HepG2 (cell line): Measurements from ENCODE around the gene NSFL1C. TPM values are rescaled to one million over a fixed set of nuclear protein-coding genes. Genes with fewer than 3 reads are reported as not detected.

ENCODE experiments used
- ARID5B ChIP-seq: IDR thresholded peaks from 2 replicates; pipeline ENCODE4 v1.4.0; 2020; ENCODE audit warnings: mild to moderate bottlenecking, missing genetic modification reagents
- IRF2 ChIP-seq: IDR thresholded peaks from 2 replicates; pipeline ENCODE4 v1.6.1; 2018; ENCODE audit warnings: missing genetic modification reagents, missing compliant biosample characterization
- KMT2A ChIP-seq: sonication (generic); formaldehyde crosslinking; IDR thresholded peaks from 2 replicates; pipeline ENCODE4 v1.4.0; 2020; ENCODE audit warnings: missing genetic modification reagents
- MATR3 ChIP-seq: sonication (generic); formaldehyde crosslinking; IDR thresholded peaks from 2 replicates; pipeline ENCODE4 v1.4.0; 2020; ENCODE audit warnings: missing genetic modification reagents
- MTF2 ChIP-seq: sonication (generic); formaldehyde crosslinking; IDR thresholded peaks from 2 replicates; pipeline ENCODE4 v1.5.0; 2020; ENCODE audit warnings: missing genetic modification reagents, borderline replicate concordance
- STAT5B ChIP-seq: sonication (generic); formaldehyde crosslinking; IDR thresholded peaks from 2 replicates; pipeline ENCODE4 v1.4.0; 2020; ENCODE audit warnings: missing genetic modification reagents
- TEF ChIP-seq: sonication (generic); formaldehyde crosslinking; IDR thresholded peaks from 2 replicates; pipeline ENCODE4 v1.5.0; 2020; ENCODE audit warnings: missing genetic modification reagents
- TFDP1 ChIP-seq: IDR thresholded peaks from 2 replicates; pipeline ENCODE4 v1.6.1; 2016; ENCODE audit warnings: missing compliant biosample characterization, missing genetic modification reagents, borderline replicate concordance
- ZNF207 ChIP-seq: fragments of 450-650 bp; IDR thresholded peaks from 2 replicates; pipeline ENCODE4 v1.6.1; 2016; ENCODE audit warnings: antibody characterized with exemption, borderline replicate concordance
- ZNF253 ChIP-seq: sonication (generic); formaldehyde crosslinking; IDR thresholded peaks from 2 replicates; pipeline ENCODE4 v1.8.0; 2022; ENCODE audit warnings: mild to moderate bottlenecking, missing genetic modification reagents, borderline replicate concordance
- ZNF33B ChIP-seq: sonication (generic); formaldehyde crosslinking; IDR thresholded peaks from 2 replicates; pipeline ENCODE4 v1.5.1; 2020; ENCODE audit warnings: mild to moderate bottlenecking, missing genetic modification reagents
- ZNF451 ChIP-seq: sonication (generic); formaldehyde crosslinking; IDR thresholded peaks from 2 replicates; pipeline ENCODE4 v1.5.0; 2020; ENCODE audit warnings: mild to moderate bottlenecking, missing genetic modification reagents
- ZNF704 ChIP-seq: sonication (generic); formaldehyde crosslinking; IDR thresholded peaks from 2 replicates; pipeline ENCODE4 v1.8.1; 2023; ENCODE audit warnings: mild to moderate bottlenecking, inconsistent platforms, moderate library complexity, missing genetic modification reagents, borderline replicate concordance
- polyA plus RNA-seq, 8 experiments: library from polyadenylated mRNA; depleted of rRNA in 3 of 8; stranded (reverse) in 7 of 8; unstranded in 1 of 8; fragments of >200 nt; fragmentation: Illumina TruSeq in 4 of 8; extraction: Trizol in 4 of 8; gene quantifications; 2 replicates each; pipeline versions ENCODE4 v1.2.1 to v1.2.3, GENCODE V29; 2011 to 2016; ENCODE audit warnings: low read depth in 4 of 8, missing spikeins in 1 of 8, mixed read lengths in 1 of 8; ENCODE audit not compliant: insufficient read depth in 1 of 8
- total RNA-seq, 5 experiments: library from RNA; depleted of rRNA; stranded (reverse); fragments of >200 nt; fragmentation: Illumina TruSeq; extraction: Trizol; gene quantifications; 2 replicates each; pipeline ENCODE4 v1.2.3, GENCODE V29; 2016; ENCODE audit warnings: low read depth in 1 of 5
- TF ChIP-seq, protein P1 (sequence below): sonication (generic); formaldehyde crosslinking; IDR thresholded peaks from 2 replicates; pipeline ENCODE4 v1.5.0; 2020; ENCODE audit warnings: mild to moderate bottlenecking, missing genetic modification reagents
- TF ChIP-seq, protein P2 (sequence below): sonication (generic); formaldehyde crosslinking; IDR thresholded peaks from 2 replicates; pipeline ENCODE4 v1.4.0; 2020; ENCODE audit warnings: missing genetic modification reagents

NSFL1C gene
- total and polyA plus RNA-seq, 2 of the 13 experiments (the other 11 are each of a cell fraction or from before 2014, with no cell fraction given) = 22.9 to 62.7 TPM

DNA sequence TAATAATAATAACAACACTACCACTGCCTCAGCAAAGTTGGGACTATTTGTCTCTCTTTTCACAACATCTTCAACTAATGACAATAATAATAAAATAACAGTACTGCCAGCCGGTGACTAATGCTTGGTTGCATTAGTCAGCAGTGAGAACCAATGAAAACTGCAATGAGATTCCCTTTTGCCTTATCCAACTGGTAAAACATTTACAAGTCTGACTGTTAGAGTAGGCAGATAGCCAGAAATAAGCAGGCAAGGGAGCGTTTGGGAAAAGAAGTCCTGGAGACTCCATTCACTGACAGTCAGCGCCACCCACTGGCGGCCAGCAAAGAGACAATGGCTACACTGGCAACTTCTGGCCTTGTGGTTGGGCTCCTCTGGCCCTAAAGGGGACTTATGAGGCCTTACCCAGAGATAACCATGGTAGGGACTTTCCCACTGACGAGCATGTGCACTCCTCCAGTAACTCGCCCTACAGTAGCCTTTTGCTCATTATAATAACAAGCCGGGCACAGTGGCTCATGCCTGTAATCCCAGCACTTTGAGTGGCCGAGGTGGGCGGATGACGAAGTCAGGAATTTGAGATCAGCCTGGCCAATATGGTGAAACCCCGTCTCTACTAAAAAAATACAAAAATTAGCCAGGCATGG, 3.4 kb upstream of the NSFL1C start (continued):
- TF ChIP-seq ZNF704 (peak; percentile 69; the same call in 1 of the 2 replicates), ARID5B (CRISPR knock-in tag) (peak; percentile 87), MATR3 (no peak), TEF (no peak), MTF2 (CRISPR knock-in tag) (0 out of 2 replicates have a peak, but pooled peaks have one; percentile 36), ZNF451 (no peak), ZNF253 (CRISPR knock-in tag) (no peak), STAT5B (no peak), TFDP1 (CRISPR knock-in tag) (peak; percentile 60; the same call in 1 of the 2 replicates), KMT2A (peak; percentile 68), ZNF33B (no peak), ZNF207 (no peak), IRF2 (CRISPR knock-in tag) (peak; percentile 91)
- TF ChIP-seq, protein P1, sequence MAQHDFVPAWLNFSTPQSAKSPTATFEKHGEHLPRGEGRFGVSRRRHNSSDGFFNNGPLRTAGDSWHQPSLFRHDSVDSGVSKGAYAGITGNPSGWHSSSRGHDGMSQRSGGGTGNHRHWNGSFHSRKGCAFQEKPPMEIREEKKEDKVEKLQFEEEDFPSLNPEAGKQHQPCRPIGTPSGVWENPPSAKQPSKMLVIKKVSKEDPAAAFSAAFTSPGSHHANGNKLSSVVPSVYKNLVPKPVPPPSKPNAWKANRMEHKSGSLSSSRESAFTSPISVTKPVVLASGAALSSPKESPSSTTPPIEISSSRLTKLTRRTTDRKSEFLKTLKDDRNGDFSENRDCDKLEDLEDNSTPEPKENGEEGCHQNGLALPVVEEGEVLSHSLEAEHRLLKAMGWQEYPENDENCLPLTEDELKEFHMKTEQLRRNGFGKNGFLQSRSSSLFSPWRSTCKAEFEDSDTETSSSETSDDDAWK (CRISPR knock-in tag) = no peak
- TF ChIP-seq, protein P2, sequence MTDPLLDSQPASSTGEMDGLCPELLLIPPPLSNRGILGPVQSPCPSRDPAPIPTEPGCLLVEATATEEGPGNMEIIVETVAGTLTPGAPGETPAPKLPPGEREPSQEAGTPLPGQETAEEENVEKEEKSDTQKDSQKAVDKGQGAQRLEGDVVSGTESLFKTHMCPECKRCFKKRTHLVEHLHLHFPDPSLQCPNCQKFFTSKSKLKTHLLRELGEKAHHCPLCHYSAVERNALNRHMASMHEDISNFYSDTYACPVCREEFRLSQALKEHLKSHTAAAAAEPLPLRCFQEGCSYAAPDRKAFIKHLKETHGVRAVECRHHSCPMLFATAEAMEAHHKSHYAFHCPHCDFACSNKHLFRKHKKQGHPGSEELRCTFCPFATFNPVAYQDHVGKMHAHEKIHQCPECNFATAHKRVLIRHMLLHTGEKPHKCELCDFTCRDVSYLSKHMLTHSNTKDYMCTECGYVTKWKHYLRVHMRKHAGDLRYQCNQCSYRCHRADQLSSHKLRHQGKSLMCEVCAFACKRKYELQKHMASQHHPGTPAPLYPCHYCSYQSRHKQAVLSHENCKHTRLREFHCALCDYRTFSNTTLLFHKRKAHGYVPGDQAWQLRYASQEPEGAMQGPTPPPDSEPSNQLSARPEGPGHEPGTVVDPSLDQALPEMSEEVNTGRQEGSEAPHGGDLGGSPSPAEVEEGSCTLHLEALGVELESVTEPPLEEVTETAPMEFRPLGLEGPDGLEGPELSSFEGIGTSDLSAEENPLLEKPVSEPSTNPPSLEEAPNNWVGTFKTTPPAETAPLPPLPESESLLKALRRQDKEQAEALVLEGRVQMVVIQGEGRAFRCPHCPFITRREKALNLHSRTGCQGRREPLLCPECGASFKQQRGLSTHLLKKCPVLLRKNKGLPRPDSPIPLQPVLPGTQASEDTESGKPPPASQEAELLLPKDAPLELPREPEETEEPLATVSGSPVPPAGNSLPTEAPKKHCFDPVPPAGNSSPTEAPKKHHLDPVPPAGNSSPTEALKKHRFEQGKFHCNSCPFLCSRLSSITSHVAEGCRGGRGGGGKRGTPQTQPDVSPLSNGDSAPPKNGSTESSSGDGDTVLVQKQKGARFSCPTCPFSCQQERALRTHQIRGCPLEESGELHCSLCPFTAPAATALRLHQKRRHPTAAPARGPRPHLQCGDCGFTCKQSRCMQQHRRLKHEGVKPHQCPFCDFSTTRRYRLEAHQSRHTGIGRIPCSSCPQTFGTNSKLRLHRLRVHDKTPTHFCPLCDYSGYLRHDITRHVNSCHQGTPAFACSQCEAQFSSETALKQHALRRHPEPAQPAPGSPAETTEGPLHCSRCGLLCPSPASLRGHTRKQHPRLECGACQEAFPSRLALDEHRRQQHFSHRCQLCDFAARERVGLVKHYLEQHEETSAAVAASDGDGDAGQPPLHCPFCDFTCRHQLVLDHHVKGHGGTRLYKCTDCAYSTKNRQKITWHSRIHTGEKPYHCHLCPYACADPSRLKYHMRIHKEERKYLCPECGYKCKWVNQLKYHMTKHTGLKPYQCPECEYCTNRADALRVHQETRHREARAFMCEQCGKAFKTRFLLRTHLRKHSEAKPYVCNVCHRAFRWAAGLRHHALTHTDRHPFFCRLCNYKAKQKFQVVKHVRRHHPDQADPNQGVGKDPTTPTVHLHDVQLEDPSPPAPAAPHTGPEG (CRISPR knock-in tag) = no peak
